ENCODE results near the gene RAB13.
A peak's percentile ranks its signal among the peaks of the same experiment; 100 is the strongest.

RAB13 gene

GRCh38 chr1:153954826-153955225 is 31.3 kb downstream of the RAB13 start:
- DNase-seq: no peak

DNA sequence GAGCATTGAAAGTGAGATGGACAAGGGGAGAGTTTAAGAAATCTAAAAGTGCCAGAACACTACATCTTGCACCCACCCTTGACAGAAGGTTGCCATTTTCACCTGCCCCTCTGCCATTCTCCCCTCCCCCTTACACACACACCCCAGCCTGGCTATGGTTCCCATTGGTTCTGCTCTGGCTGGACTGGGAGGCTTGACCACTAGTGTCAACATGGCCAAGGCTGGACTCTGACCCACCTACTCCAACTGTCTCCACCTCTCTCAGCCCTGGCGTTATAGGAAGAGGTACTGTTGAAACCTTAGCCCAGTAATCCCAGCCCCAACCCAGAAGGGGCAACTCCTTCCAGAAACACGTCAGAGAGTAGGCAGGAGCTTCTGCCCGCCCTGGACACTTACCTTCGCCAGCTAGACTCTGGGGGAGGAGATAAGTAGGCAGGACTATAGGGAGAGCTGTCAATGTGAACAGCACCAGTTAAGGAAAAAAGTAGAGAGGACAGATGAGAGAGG is 32.2 kb downstream of the RAB13 start:
- no peak for DNase-seq

- DNase-seq: no peak
Measured at GRCh38 chr1:153951801-153952200, 34.3 kb downstream of the RAB13 start.

- no peak for DNase-seq
Measured at GRCh38 chr1:153951183-153951582, 35.0 kb downstream of the RAB13 start.

DNA sequence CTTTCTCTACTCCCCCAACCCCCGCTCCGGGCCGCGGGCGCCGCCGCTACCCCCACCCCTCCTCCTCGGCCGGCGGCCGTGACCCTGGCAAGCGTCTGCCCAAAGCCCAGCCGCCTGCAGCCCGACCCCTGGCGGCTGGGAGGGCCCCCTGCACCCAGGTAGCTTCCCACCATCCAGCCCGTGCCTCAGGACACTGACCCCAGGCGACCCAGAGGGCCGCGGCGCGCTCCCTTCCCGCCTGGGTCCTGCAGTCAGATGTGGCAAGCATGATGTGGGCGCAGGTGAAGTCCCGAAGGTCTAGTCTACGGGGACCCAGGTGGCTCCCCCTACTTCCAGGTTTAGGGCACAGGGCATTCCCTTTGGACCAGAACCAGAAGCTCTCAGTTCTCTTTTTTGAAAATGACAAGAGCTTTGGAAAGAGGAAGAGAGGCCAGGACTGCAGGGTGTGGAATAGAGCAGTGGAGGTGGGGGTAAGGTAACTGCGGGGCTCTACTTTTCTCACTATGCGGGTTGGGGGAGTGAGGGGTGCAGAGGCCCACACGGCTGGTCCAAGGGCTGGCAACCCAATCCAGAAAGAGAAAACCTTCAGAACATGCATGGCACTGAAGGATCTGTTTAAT is 39.4 kb downstream of the RAB13 start, which contains the start of gene DENND4B:
Gene DENND4B, minus strand, starts transcription at position 97 of the 620 bp plus-strand sequence. CDS start 2,344 bp downstream, outside the sequence.
- peak; percentile 55 for DNase-seq

DNA sequence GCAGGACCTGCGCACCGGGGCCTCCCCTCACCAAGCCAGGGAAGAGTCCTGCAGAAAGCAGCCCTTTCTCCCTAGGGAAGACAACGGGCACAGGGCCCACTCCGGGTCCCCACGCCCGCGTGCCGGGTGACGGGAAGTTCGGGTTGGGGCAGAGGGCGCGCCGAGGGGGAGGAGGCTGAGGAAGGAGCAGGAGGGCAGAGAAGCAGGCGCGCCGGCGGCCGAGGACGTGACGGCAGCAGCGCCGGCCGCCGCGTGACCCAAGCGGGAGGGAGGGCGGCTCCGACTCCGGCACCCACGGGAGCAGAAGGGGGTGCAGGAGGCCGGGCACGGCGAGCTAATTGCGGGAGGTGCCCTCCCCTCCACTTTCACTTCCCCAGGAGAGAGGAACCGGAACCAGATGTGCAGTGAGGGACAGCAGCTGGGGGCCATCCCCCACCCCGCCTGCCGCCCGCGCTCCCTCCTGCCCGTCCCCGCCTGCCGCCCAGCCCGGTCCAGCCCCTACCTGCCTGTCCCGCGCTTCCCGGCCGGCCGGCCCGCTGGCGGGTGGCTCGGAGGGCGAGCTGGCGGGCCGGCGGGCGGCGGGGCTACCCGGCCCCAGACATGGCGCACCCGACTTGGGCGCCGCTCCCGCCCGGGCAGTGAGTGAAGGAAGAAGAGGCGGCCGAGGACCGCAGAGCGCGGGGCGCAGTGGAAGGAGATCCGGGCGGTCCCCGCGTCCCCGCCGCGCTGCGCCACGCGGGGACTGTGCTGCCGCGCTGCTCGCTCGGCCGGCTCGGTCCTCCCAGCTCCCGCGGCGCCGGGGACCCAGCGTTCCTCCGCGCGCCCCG is 40.1 kb downstream of the RAB13 start:
- peak; percentile 50 for DNase-seq

DNA sequence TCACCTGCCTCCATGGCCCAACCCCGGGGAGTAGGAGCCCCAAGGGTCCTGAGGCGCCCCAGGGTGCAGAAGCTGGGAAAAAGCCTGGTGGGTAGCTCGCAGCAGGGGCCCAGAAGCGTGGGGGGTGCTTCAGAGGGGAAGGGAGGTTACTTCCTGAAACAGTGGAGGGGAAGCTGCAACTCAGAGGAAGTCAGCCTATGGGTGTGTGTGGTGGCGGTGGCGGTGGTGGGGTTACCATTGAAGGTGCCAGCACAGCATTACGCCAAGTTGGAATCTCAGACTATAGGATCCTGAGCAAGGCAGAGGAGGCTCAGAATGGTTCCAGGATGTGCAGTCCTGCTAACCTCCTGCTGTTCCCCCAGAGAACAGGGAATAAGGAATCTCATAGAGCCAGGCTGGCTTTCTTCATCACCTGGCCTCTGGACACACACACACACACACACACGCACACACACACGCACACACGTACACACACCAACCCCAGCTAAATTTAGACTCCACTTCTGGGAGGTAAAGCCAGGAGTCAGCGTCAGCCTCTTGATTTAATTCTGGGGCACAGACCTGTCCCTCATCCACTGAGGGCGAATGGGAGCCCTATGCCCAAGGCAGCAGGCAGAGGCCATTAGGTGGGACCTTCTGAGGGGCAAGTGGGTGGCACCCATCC is 40.9 kb downstream of the RAB13 start:
- peak; percentile 58 for DNase-seq

DNA sequence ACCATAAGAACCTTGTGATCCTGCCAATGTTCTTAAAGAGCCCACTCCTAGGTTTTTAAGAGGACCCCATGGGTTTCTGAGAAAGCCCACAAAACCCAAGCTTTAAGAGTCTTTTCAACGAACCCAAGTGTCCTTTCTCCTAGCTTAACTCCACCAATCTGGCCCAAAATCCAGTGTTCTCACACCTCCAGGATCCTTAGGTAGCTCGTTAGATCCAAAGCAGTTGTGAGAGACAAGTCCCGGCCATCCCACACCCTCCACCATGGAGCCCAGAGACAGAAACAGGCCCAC is 41.4 kb downstream of the RAB13 start:
- no peak for DNase-seq

DNA sequence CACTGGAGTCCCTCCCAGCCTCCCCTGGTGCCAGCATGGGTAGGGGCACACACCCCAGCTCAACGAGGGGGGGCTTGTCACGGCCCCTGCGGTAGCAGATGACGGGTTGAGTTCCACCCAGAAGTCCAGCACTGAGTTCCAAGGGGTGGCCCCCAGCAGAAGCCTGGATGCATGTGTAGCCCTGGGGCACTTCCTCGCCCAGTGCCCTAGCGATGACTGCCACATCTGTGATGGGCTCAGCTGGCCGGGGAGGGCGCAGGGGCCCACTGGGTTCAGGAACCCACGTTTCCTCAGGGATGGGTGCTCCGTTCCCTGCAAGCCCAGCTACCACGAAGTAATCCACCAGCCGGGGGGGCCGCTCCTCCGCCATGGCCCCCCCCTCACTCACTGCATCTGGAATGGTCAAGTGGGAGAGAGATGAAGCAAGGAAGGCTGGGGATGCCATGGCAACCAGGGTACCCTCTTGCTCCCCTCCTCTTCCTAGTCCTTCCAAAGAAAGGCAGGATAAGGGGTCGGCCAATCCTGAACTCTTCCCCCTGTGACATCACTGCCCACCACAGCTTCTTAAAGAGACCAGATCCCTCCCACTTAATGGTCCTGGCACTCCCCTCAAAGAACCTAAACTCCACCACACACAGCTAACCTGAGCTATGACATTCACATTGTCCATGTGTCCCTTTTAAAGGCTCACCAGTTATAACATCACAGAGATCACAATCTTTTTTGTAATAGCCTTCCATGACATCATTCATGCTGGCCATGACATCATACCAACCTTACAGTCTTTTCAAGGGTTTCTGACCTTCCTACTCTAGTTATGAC is 41.9 kb downstream of the RAB13 start:
- DNase-seq: no peak

GRCh38 chr1:153942766-153943549 is 43.2 kb downstream of the RAB13 start:
- no peak for DNase-seq

DNA sequence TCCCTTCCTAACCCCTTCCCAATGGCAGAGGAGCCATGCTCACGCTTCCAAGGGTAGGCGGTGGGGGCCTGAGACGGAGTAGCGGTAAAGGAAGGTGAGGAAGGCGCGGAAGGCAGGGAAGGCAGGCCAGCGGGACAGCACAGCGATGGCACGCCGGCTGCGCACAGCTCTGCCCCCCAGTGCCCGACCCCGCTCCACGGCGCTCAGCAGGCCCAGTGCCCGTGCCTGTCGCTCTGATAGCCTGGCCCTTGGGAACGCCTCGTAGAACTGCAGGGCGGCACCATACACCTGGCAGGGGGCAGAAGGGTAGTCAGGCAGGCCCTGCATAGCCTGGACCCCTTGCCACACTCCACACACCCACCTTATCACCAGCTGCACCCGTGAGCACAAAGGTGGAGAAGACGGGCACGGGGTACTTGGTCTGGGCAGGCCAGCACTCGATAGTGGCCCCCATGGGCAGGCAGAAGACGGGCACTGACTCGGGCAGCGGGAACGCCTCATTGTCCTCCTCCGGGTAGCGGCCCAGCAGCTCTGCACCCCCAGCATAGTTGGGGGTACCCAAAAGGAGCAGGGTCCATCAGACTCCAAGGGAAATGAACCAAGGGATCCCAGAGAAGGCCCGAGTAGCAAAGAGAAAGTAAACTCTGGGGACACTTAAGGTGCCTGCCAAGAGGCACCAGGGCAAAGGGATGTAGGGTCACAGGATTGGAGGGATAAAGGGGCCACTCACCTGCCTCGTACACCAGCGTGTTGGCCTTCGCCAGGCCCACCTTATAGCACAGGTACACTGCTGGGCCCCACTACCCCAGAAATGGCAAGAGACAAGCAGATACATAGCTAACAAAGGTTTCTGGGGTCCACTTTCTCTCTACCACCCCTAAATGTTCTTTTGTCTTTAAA is 44.1 kb downstream of the RAB13 start:
- no peak for DNase-seq

DNA sequence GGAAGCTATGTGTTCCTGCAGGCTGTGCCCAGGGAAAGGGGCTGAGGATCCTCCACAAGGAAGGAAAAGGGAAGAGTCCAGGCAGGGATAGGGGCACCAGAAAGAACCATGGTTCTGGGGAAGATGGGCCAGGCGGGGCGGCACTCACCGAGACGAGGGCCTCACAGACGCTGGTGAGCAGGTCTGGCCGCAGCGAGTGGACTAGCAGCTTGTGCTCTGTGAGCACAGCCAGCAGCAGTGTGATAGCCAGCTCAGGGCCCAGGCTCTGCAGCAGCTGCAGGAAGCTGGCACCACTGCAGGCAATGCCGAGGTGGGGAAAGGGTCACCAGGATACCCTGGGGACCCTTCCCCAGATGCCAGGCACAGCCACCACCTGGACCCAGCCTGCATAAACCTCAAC is 45.4 kb downstream of the RAB13 start:
- no peak for DNase-seq

DNA sequence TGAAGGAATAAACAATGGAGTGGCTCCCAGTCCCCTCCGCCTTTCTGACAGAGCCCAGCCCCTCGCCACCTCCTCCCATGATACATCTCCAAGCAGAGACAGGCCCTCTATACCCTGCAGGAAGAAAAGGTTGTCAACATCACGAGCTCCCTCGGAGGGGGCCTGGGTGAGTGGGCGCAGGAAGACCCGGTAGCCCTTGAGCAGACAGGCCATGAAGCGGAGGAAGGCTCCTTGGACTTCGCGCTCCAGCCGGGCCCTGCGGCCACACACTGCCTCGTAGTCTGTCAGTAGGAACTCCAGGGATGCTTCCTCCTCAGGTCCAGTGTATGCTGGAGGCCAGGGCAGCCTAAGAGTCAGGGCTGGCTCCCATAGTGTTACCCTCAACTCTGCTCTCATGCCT is 46.7 kb downstream of the RAB13 start:
- no peak for DNase-seq

DNA sequence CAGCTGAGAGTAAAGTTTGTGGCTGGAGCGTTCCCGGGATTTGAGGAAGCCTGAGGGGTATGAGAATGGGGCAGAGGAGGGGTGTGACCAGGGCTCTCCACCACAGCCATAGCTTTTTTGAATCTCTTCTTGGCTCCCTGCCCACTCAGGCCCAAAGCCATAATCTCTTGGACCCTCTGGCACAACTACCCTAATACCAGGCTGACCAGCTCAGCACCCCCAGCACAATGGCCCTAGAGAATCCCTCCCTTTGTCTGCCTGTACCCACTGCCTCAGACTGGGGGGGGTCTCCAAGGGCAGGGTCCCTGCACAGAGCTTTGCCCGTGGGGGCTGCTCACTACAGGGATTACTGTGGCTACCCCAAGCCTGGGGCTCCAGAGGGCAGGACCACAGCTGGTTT is 47.1 kb downstream of the RAB13 start:
- DNase-seq: no peak

DNA sequence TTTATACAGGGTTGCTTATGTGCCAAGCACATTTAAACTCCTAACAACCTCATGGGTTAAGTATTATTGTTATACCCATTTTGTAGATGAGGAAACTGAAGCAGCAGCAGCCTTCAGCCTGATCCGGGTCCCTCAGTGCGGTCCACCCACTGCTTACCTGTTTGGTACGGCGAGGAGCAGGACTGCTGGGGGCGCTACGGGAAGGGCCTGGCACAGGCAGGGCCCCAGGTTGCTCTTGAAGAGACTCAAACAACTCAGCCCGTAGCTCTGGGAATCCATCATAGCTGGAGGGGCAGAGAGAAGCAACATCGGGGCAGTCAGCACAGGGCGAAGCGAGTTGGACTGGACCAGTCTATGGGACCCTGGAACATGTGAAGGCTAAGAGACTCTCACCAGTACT is 48.8 kb downstream of the RAB13 start:
- no peak for DNase-seq

DNA sequence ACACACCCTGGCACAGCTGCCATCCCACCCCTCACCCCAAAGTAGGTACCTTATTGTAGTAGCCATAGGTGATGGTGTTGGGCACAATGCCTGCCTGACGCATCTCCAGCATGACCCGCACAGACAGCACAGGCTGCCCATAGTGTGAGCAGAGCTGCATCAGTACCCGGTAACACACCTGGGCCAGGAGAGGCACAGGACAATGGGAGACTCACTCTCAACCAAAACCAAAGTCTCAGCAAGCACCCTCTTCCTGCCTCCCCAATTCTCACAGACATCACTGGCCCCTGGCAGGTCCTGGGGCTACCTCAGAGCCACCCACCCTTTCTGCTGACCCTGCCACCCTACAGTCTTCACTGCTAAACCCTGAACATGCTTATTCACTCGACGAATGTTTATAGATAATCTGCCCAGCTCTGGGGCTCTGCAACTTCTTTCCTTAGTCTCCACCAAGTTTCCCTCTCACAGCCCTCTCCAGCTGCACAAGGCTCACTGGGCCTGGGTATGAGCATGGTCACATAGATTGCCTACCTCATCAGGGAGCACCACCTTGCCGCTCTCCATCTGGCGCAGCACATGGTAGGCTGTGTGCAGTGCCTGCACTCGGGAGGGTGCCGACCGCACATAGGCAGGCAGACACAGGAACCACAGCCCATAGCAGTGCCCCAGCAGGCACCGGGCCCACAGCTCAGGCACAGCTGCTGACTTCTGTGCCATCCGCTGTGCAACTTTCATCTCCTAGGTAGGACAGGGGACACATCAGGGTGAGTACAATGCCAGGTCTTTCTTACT is 49.9 kb downstream of the RAB13 start:
- DNase-seq: no peak

GRCh38 chr1:153934746-153935145 is 51.4 kb downstream of the RAB13 start:
- no peak for DNase-seq

DNA sequence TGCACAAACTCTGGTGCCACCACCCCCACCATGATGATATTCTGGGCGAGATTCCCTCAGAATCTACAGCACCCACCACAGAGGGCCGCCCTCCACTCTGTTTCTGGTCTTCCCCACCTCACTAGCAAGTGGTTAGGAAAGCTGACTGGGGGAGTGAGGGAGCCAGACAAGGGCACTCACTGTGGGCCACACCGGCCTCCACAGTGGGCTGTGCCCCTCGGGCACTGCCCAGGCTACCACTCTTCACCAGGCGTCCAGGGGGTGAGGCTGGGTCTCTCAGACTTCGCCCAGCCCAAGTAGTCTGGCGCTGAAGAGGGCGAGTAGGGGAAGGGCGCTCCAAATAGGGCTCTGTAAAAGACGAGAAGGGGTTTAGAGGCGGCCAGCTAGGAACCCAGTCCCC is 52.2 kb downstream of the RAB13 start:
- no peak for DNase-seq

- no peak for DNase-seq
Measured at GRCh38 chr1:153933430-153933829, 52.7 kb downstream of the RAB13 start.

Measured in activated T-cell treated with anti-CD3 and anti-CD28 coated beads for 4 hours (primary cell).